GM18499 (cell line): ENCODE results near the gene TAS2R10.

ENCODE experiments used
- ATAC-seq: cut with Tn5 transposase; IDR thresholded peaks from one replicate; pipeline ENCODE4 v1.9.1; 2021; ENCODE audit warnings: moderate number of reproducible peaks; ENCODE audit not compliant: insufficient read depth, unreplicated experiment

Gene TAS2R10

DNA sequence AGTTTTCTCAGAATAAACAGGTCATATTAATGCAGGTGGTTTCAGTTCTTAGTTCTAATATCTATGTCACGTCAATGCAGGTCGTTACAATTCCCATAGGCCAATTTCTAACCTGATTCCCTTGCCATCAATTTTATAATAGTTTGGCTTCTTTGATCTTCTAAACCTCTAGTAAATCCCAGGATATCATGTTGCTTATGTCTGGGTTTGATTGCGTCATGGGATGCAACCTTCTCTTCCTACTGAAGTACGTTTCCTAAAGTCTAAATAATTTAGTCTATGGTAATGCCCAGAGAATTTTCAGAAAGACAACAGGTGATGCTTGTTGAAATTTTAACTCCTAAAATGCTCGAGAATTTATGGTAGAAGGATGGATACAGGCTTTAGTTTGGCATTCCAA lies 42.9 kb downstream of the TAS2R10 start:
- ATAC-seq = no peak

DNA sequence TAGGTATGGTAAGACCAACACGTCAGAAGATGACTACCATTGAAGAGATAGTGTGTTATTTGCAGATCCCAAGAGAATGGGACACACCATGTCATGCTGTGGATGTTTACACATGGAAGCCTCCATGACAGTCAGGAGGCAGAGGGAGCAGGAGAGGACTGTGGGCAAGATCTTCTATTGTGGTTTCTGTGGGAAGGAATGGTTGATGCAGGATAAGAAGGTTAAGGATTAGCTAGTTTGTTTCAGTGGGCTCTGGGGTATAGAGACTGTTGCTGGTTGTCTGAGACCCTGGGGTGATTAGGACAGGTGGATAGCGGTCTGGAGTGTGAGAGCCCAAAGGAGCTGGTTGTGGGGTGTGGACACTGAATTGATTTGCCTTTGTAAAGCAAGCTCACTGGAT lies 47.1 kb downstream of the TAS2R10 start:
- ATAC-seq = no peak
